Measurements from ENCODE around the gene PPP1R26. TPM values are rescaled to one million over a fixed set of nuclear protein-coding genes. Genes with fewer than 3 reads are reported as not detected.
"Not testable (repeated sequence)": the region's sequence is repeated elsewhere in the genome, so short reads cannot be mapped to it uniquely, and the experiment has no call there.

Gene PPP1R26
- total RNA-seq, 4 donors from 2014 or later = 5.4 to 10.9 (median 8.3) TPM

DNA sequence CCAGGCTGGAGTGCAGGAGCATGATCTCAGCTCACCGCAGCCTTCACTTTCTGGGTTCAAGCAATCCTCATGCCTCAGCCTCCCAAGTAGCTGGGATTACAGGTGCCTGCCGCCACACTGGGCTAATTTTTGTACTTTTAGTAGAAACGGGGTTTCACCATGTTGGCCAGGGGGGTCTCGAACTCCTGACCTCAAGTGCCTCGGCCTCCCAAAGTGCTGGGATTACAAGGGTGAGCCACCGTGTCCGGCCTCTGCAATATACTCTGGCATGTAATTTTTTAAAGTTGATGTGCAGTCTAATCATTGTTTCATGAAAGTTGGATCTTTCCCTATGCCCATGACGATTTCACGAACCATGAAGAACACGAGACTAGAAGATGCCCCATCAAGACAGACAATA lies 28.6 kb upstream of the PPP1R26 start:
- no peak overlapping the region for H3K27ac ChIP-seq
- no peak overlapping the region for H3K4me3 ChIP-seq
- peaks cover 0 to 52% (median 0%) of the 10 kb centered on the region in 4 donors for H3K27me3 ChIP-seq
- intact Hi-C loops (cut with DNase I) = no loop called here
- H3K9me3 ChIP-seq = no peaks in the 10 kb centered on the region
- 90 to 91% methylated on average over 5 to 10 of the region's 10 CpGs for WGBS, 2 donors
- peaks cover 0 to 6% (median 0%) of the 10 kb centered on the region in 3 donors for H3K4me1 ChIP-seq
- TF ChIP-seq CTCF (IDR thresholded peaks at IDR 0.05) (no peak), POLR2A (IDR thresholded peaks at IDR 0.05) (no peak)
- DNase-seq = no peak
- H3K36me3 ChIP-seq = no peaks in the 10 kb centered on the region

DNA sequence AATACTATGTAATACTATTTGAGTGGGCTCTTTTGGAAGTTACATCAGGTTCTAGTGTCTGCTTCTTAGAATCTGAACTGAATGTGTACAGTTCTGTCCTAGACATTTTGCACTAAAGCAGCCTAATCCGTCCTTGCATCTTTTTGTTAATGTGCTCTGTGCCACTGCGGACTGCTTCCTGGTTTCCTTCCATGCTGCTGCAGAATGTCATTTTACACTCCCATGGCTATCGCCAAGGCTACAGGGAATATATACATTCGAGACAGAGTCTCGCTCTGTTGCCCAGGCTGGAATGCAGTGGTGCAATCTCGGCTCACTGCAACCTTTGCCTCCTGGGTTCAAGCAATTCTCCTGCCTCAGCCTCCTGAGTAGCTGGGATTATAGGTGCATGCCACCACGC lies 27.7 kb upstream of the PPP1R26 start:
- H3K27me3 ChIP-seq = peaks cover 0 to 60% (median 0%) of the 10 kb centered on the region in 4 donors
- H3K36me3 ChIP-seq; intact Hi-C loops (cut with DNase I); H3K27ac ChIP-seq; H3K9me3 ChIP-seq; H3K4me1 ChIP-seq; DNase-seq; H3K4me3 ChIP-seq: not testable (repeated sequence)
- WGBS, 2 donors = 77 to 85% methylated on average over 7 of the region's 7 CpGs

DNA sequence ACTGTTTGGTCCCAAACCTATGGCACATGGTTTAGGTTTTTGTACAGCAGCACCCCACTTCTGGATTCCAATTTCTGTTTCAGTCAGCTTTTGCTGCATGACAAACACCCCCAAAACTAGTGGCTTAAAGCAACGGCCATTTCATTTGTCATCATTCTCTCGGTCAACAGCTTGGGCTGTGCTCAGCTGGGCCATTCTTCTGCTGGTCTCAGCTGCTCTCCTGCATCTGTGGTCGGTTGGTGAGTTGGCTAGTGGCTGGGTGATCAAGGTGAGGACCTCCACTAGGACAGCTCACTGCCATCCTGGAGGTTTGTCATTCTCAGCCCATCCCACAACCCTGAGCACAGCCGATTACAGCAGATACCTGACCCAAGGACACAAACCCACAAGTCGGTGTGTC lies 24.8 kb upstream of the PPP1R26 start:
- Histone ChIP-seq H3K27ac (no peak overlapping the region), H3K27me3 (peaks cover 0 to 48% (median 0%) of the 10 kb centered on the region in 4 donors), H3K4me1 (no peaks in the 10 kb centered on the region), H3K4me3 (no peak overlapping the region), H3K9me3 (no peaks in the 10 kb centered on the region), H3K36me3 (no peaks in the 10 kb centered on the region)
- intact Hi-C loops (cut with DNase I) = no loop called here
- DNase-seq = no peak
- 41 to 92% methylated on average over 2 to 4 of the region's 5 CpGs for WGBS, 2 donors
- TF ChIP-seq POLR2A (IDR thresholded peaks at IDR 0.05) (no peak), CTCF (IDR thresholded peaks at IDR 0.05) (no peak)

DNA sequence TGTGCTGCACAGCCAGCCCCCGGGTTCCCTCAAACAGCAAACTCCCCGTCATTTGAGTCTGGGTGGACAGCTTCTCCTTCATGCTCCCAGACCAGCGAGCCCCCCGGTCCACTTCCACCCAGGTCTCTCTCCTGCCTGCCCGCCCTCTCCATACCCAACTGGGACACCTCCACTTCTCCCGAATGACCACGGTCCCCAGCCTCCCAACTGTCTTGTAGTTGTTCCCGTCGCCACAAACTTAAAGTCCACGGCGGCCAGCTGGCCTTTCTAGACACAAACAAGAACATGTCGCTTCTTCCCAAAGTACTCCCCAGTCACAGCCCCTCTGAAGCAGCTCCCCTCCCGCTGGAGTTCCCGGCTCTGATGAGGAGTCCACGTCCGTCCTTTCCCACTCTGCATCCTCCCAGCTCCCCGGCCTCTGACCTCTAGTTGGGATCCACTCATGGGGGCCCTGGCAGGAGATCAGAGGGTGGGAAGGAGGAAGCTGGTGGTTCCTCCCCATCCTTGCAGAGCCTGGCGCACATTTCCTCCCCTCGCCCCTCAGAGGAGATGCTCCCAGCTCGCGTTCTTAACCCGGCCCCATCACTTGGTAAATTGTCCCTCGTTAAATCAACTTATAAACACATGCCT lies 24.1 kb upstream of the PPP1R26 start:
- TF ChIP-seq CTCF (IDR thresholded peaks at IDR 0.05) = no peak
- TF ChIP-seq POLR2A (IDR thresholded peaks at IDR 0.05) = no peak
- DNase-seq = no peak
- H3K9me3 ChIP-seq = no peaks in the 10 kb centered on the region
- H3K36me3 ChIP-seq = no peaks in the 10 kb centered on the region
- H3K4me1 ChIP-seq = no peaks in the 10 kb centered on the region
- H3K4me3 ChIP-seq = no peak overlapping the region
- intact Hi-C loops (cut with DNase I) = no loop called here
- 71 to 81% methylated on average over 19 to 22 of the region's 23 CpGs for WGBS, 2 donors
- no peak overlapping the region for H3K27ac ChIP-seq
- H3K27me3 ChIP-seq = peaks cover 0 to 55% (median 0%) of the 10 kb centered on the region in 4 donors

DNA sequence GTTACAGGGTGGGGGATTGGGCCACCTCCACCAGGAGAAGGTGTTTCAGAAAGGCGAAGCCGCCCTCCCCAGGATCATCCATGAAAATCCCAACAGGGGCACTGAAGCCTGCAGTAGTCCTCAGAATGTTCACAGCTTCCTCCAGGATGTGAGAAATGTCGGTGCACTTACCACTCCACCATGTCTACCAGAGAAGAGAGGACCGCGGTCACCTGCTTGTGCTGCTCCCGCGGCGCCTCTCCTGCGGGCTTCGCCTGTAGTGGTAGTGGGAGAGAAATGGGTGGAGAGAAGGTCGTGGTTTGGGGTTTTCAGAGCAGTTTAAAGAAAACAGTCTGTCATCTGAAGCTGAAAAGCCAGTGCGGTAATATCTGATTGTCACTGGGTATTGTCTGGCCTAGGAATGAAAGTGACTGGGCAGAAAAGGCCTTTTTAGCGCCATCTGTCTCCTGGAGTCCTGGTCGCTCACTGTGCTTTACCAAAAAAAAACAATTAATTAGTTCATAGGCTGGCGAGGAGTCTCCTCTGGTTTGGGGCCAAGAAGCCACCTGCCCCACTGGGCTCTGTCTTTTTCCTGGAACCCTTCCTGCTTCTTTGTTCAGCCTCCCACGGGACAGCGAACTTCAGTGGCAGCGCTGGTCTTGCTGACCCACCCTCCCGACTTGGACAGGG lies 23.0 kb upstream of the PPP1R26 start:
- H3K4me1 ChIP-seq = no peaks in the 10 kb centered on the region
- TF ChIP-seq POLR2A (IDR thresholded peaks at IDR 0.05) (no peak), CTCF (IDR thresholded peaks at IDR 0.05) (no peak)
- WGBS, 2 donors = 63 to 69% methylated on average over 19 of the region's 19 CpGs
- DNase-seq = no peak
- intact Hi-C loops (cut with DNase I) = no loop called here
- no peak overlapping the region for H3K27ac ChIP-seq
- H3K36me3 ChIP-seq = no peaks in the 10 kb centered on the region
- peaks cover 0 to 58% (median 0%) of the 10 kb centered on the region in 4 donors for H3K27me3 ChIP-seq
- no peak overlapping the region for H3K4me3 ChIP-seq
- H3K9me3 ChIP-seq = no peaks in the 10 kb centered on the region

DNA sequence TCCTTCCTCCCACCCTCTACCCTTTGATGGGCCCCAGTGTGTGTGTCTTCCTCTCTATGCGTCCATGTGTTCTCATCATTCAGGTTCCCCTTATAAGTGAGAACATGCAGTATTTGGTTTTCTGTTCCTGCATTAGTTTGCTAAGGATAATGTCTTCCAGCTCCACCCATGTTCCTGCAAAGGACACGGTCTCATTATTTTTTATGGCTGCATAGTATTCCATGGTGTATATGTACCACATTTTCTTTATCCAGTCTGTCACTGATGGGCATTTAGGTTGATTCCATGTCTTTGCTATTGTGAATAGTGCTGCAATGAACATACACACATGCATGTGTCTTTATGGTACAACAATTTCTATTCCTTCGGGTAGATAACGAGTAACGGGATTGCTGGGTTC lies 21.1 kb upstream of the PPP1R26 start:
- H3K27ac ChIP-seq; intact Hi-C loops (cut with DNase I); H3K4me3 ChIP-seq; DNase-seq; H3K4me1 ChIP-seq; H3K36me3 ChIP-seq; H3K9me3 ChIP-seq: not testable (repeated sequence)
- WGBS, 2 donors = 89 to 91% methylated on average over 5 of the region's 5 CpGs
- peaks cover 0 to 50% (median 0%) of the 10 kb centered on the region in 4 donors for H3K27me3 ChIP-seq

Measured in esophagus squamous epithelium (tissue), 5 donors.